ENCODE results near the gene PDGFB.
"Not testable (repeated sequence)": the region's sequence is repeated elsewhere in the genome, so short reads cannot be mapped to it uniquely, and the experiment has no call there.

Gene PDGFB

GRCh38 chr22:39229075-39229474 lies 15.7 kb downstream of the PDGFB start:
- no peak for DNase-seq (ENCODE audit: low read depth in 4 of 4, low spot score in 1 of 4)

- no peak for DNase-seq (ENCODE audit: low read depth in 4 of 4, low spot score in 1 of 4)
These were observed 17.1 kb downstream of the PDGFB start for GRCh38 chr22:39227542-39228272.

GRCh38 chr22:39226353-39226752 lies 18.4 kb downstream of the PDGFB start:
- no peak for DNase-seq (ENCODE audit: low read depth in 4 of 4, low spot score in 1 of 4)

- no peak for DNase-seq (ENCODE audit: low read depth in 4 of 4, low spot score in 1 of 4)
These were observed 19.2 kb downstream of the PDGFB start for GRCh38 chr22:39225591-39225990.

GRCh38 chr22:39224550-39224949 lies 20.2 kb downstream of the PDGFB start:
- DNase-seq (ENCODE audit: low read depth in 4 of 4, low spot score in 1 of 4) = no peak

- no peak for DNase-seq (ENCODE audit: low read depth in 4 of 4, low spot score in 1 of 4)
These were observed 21.6 kb downstream of the PDGFB start for GRCh38 chr22:39223091-39223710.

- DNase-seq (ENCODE audit: low read depth in 4 of 4, low spot score in 1 of 4) = no peak
These were observed 22.6 kb downstream of the PDGFB start for GRCh38 chr22:39221999-39222686.

- DNase-seq (ENCODE audit: low read depth in 4 of 4, low spot score in 1 of 4) = no peak
These were observed 23.6 kb downstream of the PDGFB start for GRCh38 chr22:39220890-39221850.

GRCh38 chr22:39220450-39220849 lies 24.3 kb downstream of the PDGFB start:
- DNase-seq (ENCODE audit: low read depth in 4 of 4, low spot score in 1 of 4) = no peak

- no peak for DNase-seq (ENCODE audit: low read depth in 4 of 4, low spot score in 1 of 4)
These were observed 25.4 kb downstream of the PDGFB start for GRCh38 chr22:39219071-39220039.

GRCh38 chr22:39218432-39218831 lies 26.4 kb downstream of the PDGFB start:
- not testable (repeated sequence) for DNase-seq (ENCODE audit: low read depth in 4 of 4, low spot score in 1 of 4)

GRCh38 chr22:39216143-39216490 lies 28.7 kb downstream of the PDGFB start:
- no peak for DNase-seq (ENCODE audit: low read depth in 4 of 4, low spot score in 1 of 4)

- DNase-seq (ENCODE audit: low read depth in 4 of 4, low spot score in 1 of 4) = no peak
These were observed 29.2 kb downstream of the PDGFB start for GRCh38 chr22:39215426-39216142.

GRCh38 chr22:39215070-39215396 lies 29.7 kb downstream of the PDGFB start:
- no peak for DNase-seq (ENCODE audit: low read depth in 4 of 4, low spot score in 1 of 4)

GRCh38 chr22:39214383-39215069 lies 30.3 kb downstream of the PDGFB start:
- DNase-seq (ENCODE audit: low read depth in 4 of 4, low spot score in 1 of 4) = no peak

GRCh38 chr22:39214006-39214382 lies 30.8 kb downstream of the PDGFB start:
- DNase-seq (ENCODE audit: low read depth in 4 of 4, low spot score in 1 of 4) = no peak

GRCh38 chr22:39212721-39213376 lies 31.9 kb downstream of the PDGFB start:
- no peak for DNase-seq (ENCODE audit: low read depth in 4 of 4, low spot score in 1 of 4)

- no peak for DNase-seq (ENCODE audit: low read depth in 4 of 4, low spot score in 1 of 4)
These were observed 35.0 kb downstream of the PDGFB start for GRCh38 chr22:39209756-39210155.
